HepG2 (cell line): ENCODE measurements around the gene HSF4. TPM values are rescaled to one million over a fixed set of nuclear protein-coding genes. Genes with fewer than 3 reads are reported as not detected.
A peak's percentile ranks its signal among the peaks of the same experiment; 100 is the strongest.

ENCODE experiments used
- ATF2 ChIP-seq: sonication (generic); formaldehyde crosslinking; IDR thresholded peaks from 2 replicates; pipeline ENCODE4 v1.4.0; 2020; ENCODE audit warnings: missing genetic modification reagents
- BRD4 ChIP-seq: sonication (generic); formaldehyde crosslinking; IDR thresholded peaks from 2 replicates; pipeline ENCODE4 v1.4.0; 2020; ENCODE audit warnings: missing genetic modification reagents
- GATAD2A ChIP-seq: IDR thresholded peaks from 2 replicates; pipeline ENCODE4 v1.6.1; 2016
- IRF1 ChIP-seq: sonication (generic); formaldehyde crosslinking; IDR thresholded peaks from 2 replicates; pipeline ENCODE4 v1.4.0; 2020; ENCODE audit warnings: low read depth, mild to moderate bottlenecking, missing genetic modification reagents
- JARID2 ChIP-seq: sonication (generic); formaldehyde crosslinking; IDR thresholded peaks from 2 replicates; pipeline ENCODE4 v1.8.1; 2023; ENCODE audit warnings: missing genetic modification reagents, inconsistent platforms; ENCODE audit not compliant: insufficient replicate concordance
- MTA1 ChIP-seq: sonication (generic); formaldehyde crosslinking; IDR thresholded peaks from 2 replicates; pipeline ENCODE4 v1.4.0; 2020; ENCODE audit warnings: missing genetic modification reagents, mild to moderate bottlenecking, borderline replicate concordance
- MTF2 ChIP-seq: sonication (generic); formaldehyde crosslinking; IDR thresholded peaks from 2 replicates; pipeline ENCODE4 v1.5.0; 2020; ENCODE audit warnings: missing genetic modification reagents, borderline replicate concordance
- MXI1 ChIP-seq: IDR thresholded peaks from 3 replicates; pipeline ENCODE4 v1.6.1; 2012; ENCODE audit warnings: low read depth, low read length, inconsistent platforms, borderline replicate concordance
- NR3C1 ChIP-seq: sonication (generic); formaldehyde crosslinking; IDR thresholded peaks from 2 replicates; pipeline ENCODE4 v1.4.0; 2020; ENCODE audit warnings: missing genetic modification reagents
- NRL ChIP-seq: sonication (generic); formaldehyde crosslinking; IDR thresholded peaks from 2 replicates; pipeline ENCODE4 v1.5.0; 2020; ENCODE audit warnings: missing genetic modification reagents, mild to moderate bottlenecking, moderate library complexity, borderline replicate concordance
- RERE ChIP-seq: IDR thresholded peaks from 2 replicates; pipeline ENCODE4 v1.6.1; 2016; ENCODE audit warnings: low read depth, missing genetic modification reagents, missing compliant biosample characterization
- SPEN ChIP-seq: sonication (generic); formaldehyde crosslinking; IDR thresholded peaks from 2 replicates; pipeline ENCODE4 v1.5.1; 2020; ENCODE audit warnings: low read depth, mild to moderate bottlenecking, missing genetic modification reagents
- TRIM24 ChIP-seq: sonication (generic); formaldehyde crosslinking; IDR thresholded peaks from 2 replicates; pipeline ENCODE4 v1.8.0; 2022; ENCODE audit warnings: mild to moderate bottlenecking, missing genetic modification reagents
- XBP1 ChIP-seq: sonication (generic); formaldehyde crosslinking; IDR thresholded peaks from 2 replicates; pipeline ENCODE4 v1.5.0; 2020; ENCODE audit warnings: missing genetic modification reagents
- ZBTB21 ChIP-seq: sonication (generic); formaldehyde crosslinking; IDR thresholded peaks from 2 replicates; pipeline ENCODE4 v1.4.0; 2020; ENCODE audit warnings: missing genetic modification reagents
- ZFP91 ChIP-seq: sonication (generic); formaldehyde crosslinking; IDR thresholded peaks from 2 replicates; pipeline ENCODE4 v1.9.0; 2022; ENCODE audit warnings: missing genetic modification reagents, mild to moderate bottlenecking, borderline replicate concordance
- ZNF17 ChIP-seq: sonication (generic); formaldehyde crosslinking; IDR thresholded peaks from 2 replicates; pipeline ENCODE4 v1.5.0; 2020; ENCODE audit warnings: mild to moderate bottlenecking, missing genetic modification reagents
- ZNF337 ChIP-seq: sonication (generic); formaldehyde crosslinking; IDR thresholded peaks from 2 replicates; pipeline ENCODE4 v1.5.1; 2020; ENCODE audit warnings: missing genetic modification reagents, low read depth, mild to moderate bottlenecking, borderline replicate concordance
- ZNF432 ChIP-seq: sonication (generic); formaldehyde crosslinking; IDR thresholded peaks from 2 replicates; pipeline ENCODE4 v1.5.0; 2020; ENCODE audit warnings: missing genetic modification reagents, mild to moderate bottlenecking, borderline replicate concordance
- ZNF780A ChIP-seq: sonication (generic); formaldehyde crosslinking; IDR thresholded peaks from 2 replicates; pipeline ENCODE4 v1.8.0; 2022; ENCODE audit warnings: mild to moderate bottlenecking, missing genetic modification reagents, moderate library complexity
- ZSCAN20 ChIP-seq: sonication (generic); formaldehyde crosslinking; IDR thresholded peaks from 2 replicates; pipeline ENCODE4 v1.4.0; 2020; ENCODE audit warnings: missing genetic modification reagents, mild to moderate bottlenecking, borderline replicate concordance
- polyA plus RNA-seq, 8 experiments: library from polyadenylated mRNA; depleted of rRNA in 3 of 8; stranded (reverse) in 7 of 8; unstranded in 1 of 8; fragments of >200 nt; fragmentation: Illumina TruSeq in 4 of 8; extraction: Trizol in 4 of 8; gene quantifications; 2 replicates each; pipeline versions ENCODE4 v1.2.1 to v1.2.3, GENCODE V29; 2011 to 2016; ENCODE audit warnings: low read depth in 4 of 8, missing spikeins in 1 of 8, mixed read lengths in 1 of 8; ENCODE audit not compliant: insufficient read depth in 1 of 8
- total RNA-seq, 5 experiments: library from RNA; depleted of rRNA; stranded (reverse); fragments of >200 nt; fragmentation: Illumina TruSeq; extraction: Trizol; gene quantifications; 2 replicates each; pipeline ENCODE4 v1.2.3, GENCODE V29; 2016; ENCODE audit warnings: low read depth in 1 of 5

Gene HSF4
- total and polyA plus RNA-seq, 2 of the 13 experiments (the other 11 are each of a cell fraction or from before 2014, with no cell fraction given) = 3.5 to 16.9 TPM

GRCh38 chr16:67184995-67185650 is 20.6 kb downstream of the HSF4 start (continued):
- peak; percentile 93 for TF ChIP-seq NRL (CRISPR knock-in tag)
- TF ChIP-seq JARID2 (CRISPR knock-in tag) = peak; percentile 76
- 0 out of 2 replicates have a peak, but pooled peaks have one; percentile 26 for TF ChIP-seq RERE (CRISPR knock-in tag)
- 0 out of 2 replicates have a peak, but pooled peaks have one; percentile 41 for TF ChIP-seq ZBTB21 (CRISPR knock-in tag)
- peak; percentile 99 for TF ChIP-seq MXI1
- TF ChIP-seq IRF1 (CRISPR knock-in tag) = 0 out of 2 replicates have a peak, but pooled peaks have one; percentile 47
- TF ChIP-seq ZNF337 (CRISPR knock-in tag) = no peak
- TF ChIP-seq NR3C1 = no peak
- TF ChIP-seq SPEN = peak; percentile 68; the same call in 1 of the 2 replicates
- peak; percentile 86; the same call in 1 of the 2 replicates for TF ChIP-seq ZNF780A (CRISPR knock-in tag)
- TF ChIP-seq GATAD2A (CRISPR knock-in tag) = peak; percentile 84
- peak; percentile 87 for TF ChIP-seq ZFP91 (CRISPR knock-in tag)
- TF ChIP-seq ZNF17 (CRISPR knock-in tag) = no peak
- no peak; the same call in 1 of the 2 replicates for TF ChIP-seq ZSCAN20 (CRISPR knock-in tag)
- TF ChIP-seq TRIM24 (CRISPR knock-in tag) = no peak
- TF ChIP-seq ZNF432 (CRISPR knock-in tag) = no peak
- TF ChIP-seq XBP1 (CRISPR knock-in tag) = no peak
- peak; percentile 25; the same call in 1 of the 2 replicates for TF ChIP-seq MTA1 (CRISPR knock-in tag)
- TF ChIP-seq MTF2 (CRISPR knock-in tag) = peak; percentile 90
- TF ChIP-seq ATF2 = peak; percentile 88
- no peak for TF ChIP-seq BRD4 (CRISPR knock-in tag)
